MCF 10A (cell line): ENCODE measurements around the gene ALDH3A1. TPM values are rescaled to one million over a fixed set of nuclear protein-coding genes. Genes with fewer than 3 reads are reported as not detected.
A peak's percentile ranks its signal among the peaks of the same experiment; 100 is the strongest.

Experiments
- BruUV-seq: library from RNA; stranded (reverse); fragments of 400-500 nt; replicated peaks from 2 replicates; lab custom pipeline; 2021; lab: Mats Ljungman, UMichigan
- CTCF ChIA-PET: fragments of 300-600 bp; sonication (Branson Sonifier 250); formaldehyde crosslinking; extraction: SDS; loops from one replicate; lab custom pipeline; 2021; ENCODE audit warnings: antibody characterized with exemption, inconsistent platforms; lab: Yijun Ruan, JAX
- POLR2A ChIA-PET: fragments of 300-600, 350-650 bp; sonication (Branson Sonifier 250); formaldehyde crosslinking; extraction: SDS; loops from one replicate; lab custom pipeline; 2020; ENCODE audit warnings: antibody characterized with exemption, inconsistent platforms; lab: Yijun Ruan, JAX
- DNase-seq: peaks from one replicate; pipeline ENCODE4 v3.0.0-alpha.2; 2018; ENCODE audit not compliant: unreplicated experiment
- H3K27ac Mint-ChIP-seq: one replicate; pipeline ENCODE4 v1.8.0; 2022; ENCODE audit warnings: mild to moderate bottlenecking, low read depth, mixed read lengths; ENCODE audit not compliant: unreplicated experiment
- H3K27me3 Mint-ChIP-seq: one replicate; pipeline ENCODE4 v1.8.0; 2022; ENCODE audit warnings: mixed read lengths; ENCODE audit not compliant: insufficient read depth, unreplicated experiment
- H3K36me3 Mint-ChIP-seq: one replicate; pipeline ENCODE4 v1.8.0; 2022; ENCODE audit warnings: mild to moderate bottlenecking, moderate library complexity, mixed read lengths; ENCODE audit not compliant: insufficient read depth, unreplicated experiment
- H3K4me1 Mint-ChIP-seq: one replicate; pipeline ENCODE4 v1.8.0; 2022; ENCODE audit warnings: mixed read lengths; ENCODE audit not compliant: insufficient read depth, unreplicated experiment
- H3K4me3 Mint-ChIP-seq: one replicate; pipeline ENCODE4 v1.8.0; 2022; ENCODE audit warnings: mild to moderate bottlenecking, moderate library complexity, mixed read lengths; ENCODE audit not compliant: unreplicated experiment
- H3K9me3 Mint-ChIP-seq: one replicate; pipeline ENCODE4 v1.8.0; 2022; ENCODE audit warnings: mixed read lengths; ENCODE audit not compliant: unreplicated experiment
- intact Hi-C: fragments of 100-400 bp; cut with micrococcal nuclease; formaldehyde crosslinking; loops from 2 replicates; pipeline ENCODE4 v1.14.1; 2022
- total RNA-seq: library from RNA; stranded (reverse); gene quantifications from 2 replicates; pipeline ENCODE4 v1.2.3, GENCODE V29; 2022
- TF ChIP-seq, protein P1 (sequence below): fragments of 200-600 bp; IDR thresholded peaks from one replicate; pipeline ENCODE4 v1.8.0; 2022; ENCODE audit warnings: antibody characterized with exemption, mild to moderate bottlenecking; ENCODE audit not compliant: unreplicated experiment

Gene ALDH3A1
- total RNA-seq, 1 experiment from 2014 or later: 13.4 TPM

DNA sequence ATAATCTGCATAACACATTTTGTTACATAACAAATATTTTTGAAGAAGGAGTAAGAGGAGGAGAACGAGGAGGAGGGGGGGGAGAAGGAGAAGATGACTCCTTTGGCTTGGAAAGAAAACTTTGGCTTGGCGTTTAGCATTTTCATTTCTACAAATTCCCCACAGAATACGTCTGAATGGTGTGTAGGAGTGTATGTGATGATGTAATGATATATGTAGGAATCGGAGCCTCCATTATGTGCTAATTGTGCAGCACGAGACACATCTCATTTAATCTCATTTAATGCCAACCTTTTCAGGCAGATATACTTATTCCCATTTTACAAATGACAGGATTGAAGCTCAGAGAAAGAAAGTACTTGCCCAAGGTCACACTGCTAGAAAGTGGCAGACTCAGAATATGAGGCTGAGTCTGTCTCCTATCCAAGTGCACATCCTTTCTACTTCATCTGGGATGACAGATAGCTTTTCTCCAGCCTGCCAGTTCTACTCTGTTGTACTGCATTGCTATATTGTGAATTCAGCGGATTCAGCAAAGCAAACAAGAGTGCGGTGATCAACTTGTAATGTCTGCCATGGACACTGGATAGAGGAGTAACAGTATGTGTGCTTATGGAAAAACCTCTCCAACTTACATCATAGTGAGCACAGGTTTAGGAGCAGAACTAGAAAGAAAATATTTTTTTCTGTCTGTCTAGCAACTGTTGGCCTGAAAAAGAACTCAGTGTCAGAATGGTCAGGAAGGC is 21.3 kb downstream of the ALDH3A1 start:
- Mint-ChIP-seq H3K27me3 (no peaks in the 10 kb centered on the region), H3K27ac (peak overlapping the region; percentile 97), H3K4me3 (peak overlapping the region; percentile 21), H3K9me3 (no peaks in the 10 kb centered on the region), H3K36me3 (peaks cover 8% of the 10 kb centered on the region), H3K4me1 (peaks cover 32% of the 10 kb centered on the region)
- TF ChIP-seq, protein P1, sequence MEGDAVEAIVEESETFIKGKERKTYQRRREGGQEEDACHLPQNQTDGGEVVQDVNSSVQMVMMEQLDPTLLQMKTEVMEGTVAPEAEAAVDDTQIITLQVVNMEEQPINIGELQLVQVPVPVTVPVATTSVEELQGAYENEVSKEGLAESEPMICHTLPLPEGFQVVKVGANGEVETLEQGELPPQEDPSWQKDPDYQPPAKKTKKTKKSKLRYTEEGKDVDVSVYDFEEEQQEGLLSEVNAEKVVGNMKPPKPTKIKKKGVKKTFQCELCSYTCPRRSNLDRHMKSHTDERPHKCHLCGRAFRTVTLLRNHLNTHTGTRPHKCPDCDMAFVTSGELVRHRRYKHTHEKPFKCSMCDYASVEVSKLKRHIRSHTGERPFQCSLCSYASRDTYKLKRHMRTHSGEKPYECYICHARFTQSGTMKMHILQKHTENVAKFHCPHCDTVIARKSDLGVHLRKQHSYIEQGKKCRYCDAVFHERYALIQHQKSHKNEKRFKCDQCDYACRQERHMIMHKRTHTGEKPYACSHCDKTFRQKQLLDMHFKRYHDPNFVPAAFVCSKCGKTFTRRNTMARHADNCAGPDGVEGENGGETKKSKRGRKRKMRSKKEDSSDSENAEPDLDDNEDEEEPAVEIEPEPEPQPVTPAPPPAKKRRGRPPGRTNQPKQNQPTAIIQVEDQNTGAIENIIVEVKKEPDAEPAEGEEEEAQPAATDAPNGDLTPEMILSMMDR: no peak
- BruUV-seq: TSS peak; percentile 49
- intact Hi-C loops: loop anchor here (1.0 to 5.0 kb wide), 2 partner anchors 26 to 80 kb away; partner anchors contain the start of gene ALDH3A2
- POLR2A ChIA-PET: interaction anchor here (0.7 to 13.1 kb wide), 17 partner anchors 8 to 278 kb away, joined by 3 to 340 read pairs (median 7); partner anchors contain the start of genes ALDH3A1, ALDH3A2 and SLC47A2
- CTCF ChIA-PET: interaction anchor here (0.6 to 3.4 kb wide), 9 partner anchors 19 to 197 kb away, joined by 3 to 22 read pairs (median 5); partner anchors contain the start of gene ALDH3A2
- no peak for DNase-seq

DNA sequence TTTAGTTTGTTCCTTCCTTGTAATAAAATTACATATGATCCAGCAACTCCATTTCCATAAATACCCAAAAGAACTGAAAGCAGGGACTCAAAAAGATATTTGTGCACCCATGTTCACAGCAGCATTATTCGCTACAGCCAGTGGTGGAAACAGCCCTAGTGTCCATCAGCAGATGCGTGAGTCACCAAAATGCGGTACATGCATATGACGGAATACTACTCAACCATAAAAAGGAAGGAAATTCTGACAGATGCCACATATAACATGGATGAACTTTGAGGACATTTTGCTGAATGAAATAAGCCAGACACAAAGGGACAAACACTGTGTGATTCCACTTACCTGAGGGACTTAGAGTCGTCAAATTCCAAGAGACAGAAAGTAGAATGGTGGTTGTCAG is 22.6 kb downstream of the ALDH3A1 start:
- H3K4me3 Mint-ChIP-seq: peak overlapping the region; percentile 57
- H3K9me3 Mint-ChIP-seq: no peaks in the 10 kb centered on the region
- peak overlapping the region; percentile 88 for H3K27ac Mint-ChIP-seq
- DNase-seq: no peak
- TF ChIP-seq, protein P1: no peak
- H3K27me3 Mint-ChIP-seq: no peaks in the 10 kb centered on the region
- intact Hi-C loops: loop anchor here (5.0 kb wide), 1 partner anchor 78 kb away; the partner anchor contains the start of gene ALDH3A2
- ChIA-PET POLR2A (interaction anchor here (0.6 to 13.1 kb wide), 7 partner anchors 10 to 77 kb away, joined by 3 to 340 read pairs (median 3); partner anchors contain the start of genes ALDH3A1 and ALDH3A2), CTCF (interaction anchor here (0.7 to 3.4 kb wide), 3 partner anchors 30 to 78 kb away, joined by 3 to 22 read pairs (median 3); no protein-coding TSS in a partner anchor)
- no TSS peak for BruUV-seq
- peaks cover 45% of the 10 kb centered on the region for H3K4me1 Mint-ChIP-seq
- peaks cover 8% of the 10 kb centered on the region for H3K36me3 Mint-ChIP-seq

DNA sequence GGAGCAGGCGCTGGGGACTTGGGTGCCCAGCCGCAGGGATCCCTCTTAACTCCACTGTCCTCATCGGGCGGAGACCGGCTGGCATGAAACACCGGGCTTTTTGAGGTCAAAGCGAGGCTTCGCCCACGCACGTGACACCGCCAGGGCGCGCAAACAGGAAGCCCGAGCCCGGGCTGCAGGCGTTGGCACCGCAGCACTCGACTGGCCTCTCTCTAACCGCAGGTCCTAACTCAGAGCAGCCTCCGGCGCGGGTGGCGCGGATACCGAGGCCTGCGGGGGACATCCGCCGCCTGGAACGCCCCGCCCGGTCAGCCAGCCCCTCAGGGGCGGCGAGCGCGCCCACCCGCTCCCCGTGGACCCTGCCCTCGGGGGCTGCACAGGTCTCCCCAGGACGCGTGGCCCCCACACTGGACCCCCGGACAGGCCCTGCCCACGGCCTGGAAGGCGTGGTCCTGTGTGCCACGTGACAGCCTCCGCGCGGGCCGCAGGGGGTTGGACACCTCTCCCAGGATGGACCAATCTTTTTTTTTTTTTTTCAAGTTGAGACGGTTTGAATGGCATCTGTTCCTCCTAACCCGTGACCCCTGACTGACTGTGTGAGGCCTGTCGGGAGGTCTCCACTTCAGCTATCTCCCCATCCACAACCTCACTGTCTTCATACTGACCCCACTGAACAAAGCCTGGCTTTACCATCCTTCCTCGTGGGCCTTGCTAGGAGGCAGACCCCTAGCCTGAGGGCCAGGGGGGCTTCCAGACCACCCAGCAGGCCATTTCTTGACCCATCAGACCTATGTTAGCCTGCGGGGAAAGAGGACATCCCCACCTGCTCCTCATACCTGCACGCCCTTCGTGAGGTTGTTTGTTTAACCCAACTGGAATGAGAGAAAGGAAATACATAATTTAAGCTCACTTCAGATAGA is 23.3 kb downstream of the ALDH3A1 start:
- intact Hi-C loops: loop anchor here (5.0 kb wide), 1 partner anchor 77 kb away; the partner anchor contains the start of gene ALDH3A2
- Mint-ChIP-seq H3K4me1 (peaks cover 52% of the 10 kb centered on the region), H3K36me3 (peaks cover 8% of the 10 kb centered on the region), H3K4me3 (peak overlapping the region; percentile 57), H3K27me3 (no peaks in the 10 kb centered on the region), H3K9me3 (no peaks in the 10 kb centered on the region), H3K27ac (peak overlapping the region; percentile 88)
- DNase-seq: peak; percentile 91
- TF ChIP-seq, protein P1: no peak
- POLR2A ChIA-PET: interaction anchor here (0.6 to 13.1 kb wide), 10 partner anchors 10 to 76 kb away, joined by 3 to 340 read pairs (median 4); partner anchors contain the start of genes ALDH3A1 and ALDH3A2
- CTCF ChIA-PET: interaction anchor here (0.7 to 1.6 kb wide), 4 partner anchors 31 to 211 kb away, joined by 3 to 4 read pairs (median 3); no protein-coding TSS in a partner anchor
- BruUV-seq: no TSS peak
